T-helper 22 cell (primary cell): ENCODE data around the gene U2AF2.
A peak's percentile ranks its signal among the peaks of the same experiment; 100 is the strongest.

ENCODE experiments used
- DNase-seq: peaks from one replicate; pipeline ENCODE4 v3.0.0-alpha.2; 2020; ENCODE audit warnings: low read depth

U2AF2 gene

GRCh38 chr19:55656988-55657747 lies 2.3 kb downstream of the U2AF2 start:
- DNase-seq: no peak

DNA sequence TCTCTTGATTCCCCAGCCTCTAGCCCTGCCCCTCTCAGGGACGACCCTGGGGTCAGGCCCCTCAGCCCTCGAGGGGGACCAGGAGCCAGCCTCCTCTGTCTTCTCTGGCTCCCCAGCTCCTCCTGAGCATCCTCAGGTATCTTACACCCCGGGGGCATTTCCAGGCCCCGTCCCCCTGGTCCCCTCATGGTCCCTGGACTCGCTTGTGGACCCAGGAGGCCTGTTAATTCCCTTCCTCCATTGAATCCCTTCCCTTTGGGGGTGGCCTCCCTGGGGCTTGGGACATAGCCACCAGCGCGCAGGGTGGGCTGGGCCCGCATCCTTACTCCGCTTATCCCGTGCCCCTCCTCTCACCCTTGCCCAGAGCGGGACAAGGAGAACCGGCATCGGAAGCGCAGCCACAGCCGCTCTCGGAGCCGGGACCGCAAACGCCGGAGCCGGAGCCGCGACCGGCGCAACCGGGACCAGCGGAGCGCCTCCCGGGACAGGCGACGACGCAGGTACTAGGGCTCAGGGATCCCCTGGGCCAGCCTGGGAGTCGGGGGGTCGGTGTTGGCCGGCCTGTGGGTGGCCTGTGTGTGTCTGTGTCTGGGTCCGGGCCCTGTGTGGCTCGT lies 4.1 kb downstream of the U2AF2 start:
- no peak for DNase-seq

GRCh38 chr19:55659822-55660221 lies 5.0 kb downstream of the U2AF2 start:
- no peak for DNase-seq

GRCh38 chr19:55660404-55660803 lies 5.6 kb downstream of the U2AF2 start:
- DNase-seq: no peak

- no peak for DNase-seq
Observed at GRCh38 chr19:55660991-55661390, 6.2 kb downstream of the U2AF2 start.

DNA sequence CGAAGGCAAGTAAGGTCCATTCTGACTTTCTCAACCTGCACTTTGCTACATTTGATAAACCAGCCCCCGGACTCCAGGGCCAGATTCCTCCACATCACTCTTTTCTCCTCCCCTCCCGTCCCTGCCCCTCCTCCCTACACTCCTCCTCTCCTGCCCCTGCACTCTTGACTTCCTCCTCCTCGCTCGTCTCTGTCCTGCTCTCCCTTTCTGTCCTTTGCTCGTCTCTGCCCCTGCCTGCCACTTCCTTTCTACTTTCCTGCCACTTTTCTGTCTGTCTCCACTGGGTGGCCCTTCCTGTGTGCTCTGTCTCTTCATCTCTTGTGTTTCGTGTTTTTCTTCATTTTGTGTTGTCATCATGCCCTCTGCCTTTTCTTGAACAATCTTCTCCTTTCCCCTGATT lies 7.0 kb downstream of the U2AF2 start:
- no peak for DNase-seq

DNA sequence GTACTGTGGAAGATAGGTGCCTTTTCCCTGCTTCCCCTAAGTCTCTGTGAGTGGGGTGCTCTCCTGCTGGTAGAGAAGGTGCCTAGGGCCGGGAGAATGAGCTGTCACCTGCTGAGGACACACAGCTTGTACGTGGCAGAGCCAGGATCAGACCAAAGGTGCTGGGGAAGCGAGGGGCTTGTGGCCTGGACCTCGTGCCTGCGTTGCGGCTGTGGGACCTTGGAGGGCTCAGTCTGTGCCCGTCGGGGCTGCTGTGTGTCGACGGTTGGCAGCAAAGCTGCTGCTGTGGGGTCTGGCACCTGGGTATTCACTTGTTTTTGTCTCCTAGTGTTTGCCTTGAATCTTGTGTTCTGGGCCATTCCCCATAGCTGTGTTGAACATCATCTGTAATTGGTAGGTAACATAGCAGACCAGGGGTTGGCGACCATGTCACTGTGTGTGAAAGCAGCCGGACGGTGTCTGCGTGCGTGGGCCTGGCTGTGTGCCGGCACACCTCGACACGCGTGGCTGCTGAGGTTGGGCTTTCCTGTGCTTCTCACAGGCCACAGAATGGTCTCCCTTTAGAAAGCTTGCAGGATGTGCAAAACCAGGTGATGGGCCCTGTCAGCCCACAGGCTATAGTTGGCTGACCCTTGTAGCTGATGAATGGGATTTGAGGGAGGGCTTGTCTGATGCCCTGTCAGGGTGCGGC lies 9.2 kb downstream of the U2AF2 start:
- DNase-seq: no peak

GRCh38 chr19:55666343-55667005 lies 11.6 kb downstream of the U2AF2 start:
- DNase-seq: no peak

- DNase-seq: no peak
Observed at GRCh38 chr19:55667006-55667381, 12.2 kb downstream of the U2AF2 start.

- DNase-seq: no peak
Observed at GRCh38 chr19:55667511-55667910, 12.7 kb downstream of the U2AF2 start.

DNA sequence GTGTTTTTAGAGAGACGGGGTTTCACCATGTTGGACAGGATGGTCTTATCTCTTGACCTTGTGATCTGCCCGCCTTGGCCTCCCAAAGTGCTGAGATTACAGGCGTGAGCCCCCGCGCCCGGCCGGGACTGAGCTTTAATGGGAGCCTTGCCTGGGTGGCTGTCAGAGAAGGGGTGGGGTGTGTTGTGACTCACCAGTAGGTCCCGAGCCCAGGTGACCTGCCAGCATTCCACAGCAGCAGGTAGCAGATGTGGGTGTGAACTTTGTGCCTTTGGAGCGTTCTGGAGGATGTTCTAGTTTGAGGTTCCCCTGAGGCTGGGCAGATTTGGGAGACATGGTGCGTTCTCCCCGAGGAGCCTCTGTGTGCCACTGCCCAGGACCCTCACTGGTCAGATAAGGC lies 13.1 kb downstream of the U2AF2 start:
- no peak for DNase-seq

- DNase-seq: no peak
Observed at GRCh38 chr19:55668603-55669348, 13.9 kb downstream of the U2AF2 start.

DNA sequence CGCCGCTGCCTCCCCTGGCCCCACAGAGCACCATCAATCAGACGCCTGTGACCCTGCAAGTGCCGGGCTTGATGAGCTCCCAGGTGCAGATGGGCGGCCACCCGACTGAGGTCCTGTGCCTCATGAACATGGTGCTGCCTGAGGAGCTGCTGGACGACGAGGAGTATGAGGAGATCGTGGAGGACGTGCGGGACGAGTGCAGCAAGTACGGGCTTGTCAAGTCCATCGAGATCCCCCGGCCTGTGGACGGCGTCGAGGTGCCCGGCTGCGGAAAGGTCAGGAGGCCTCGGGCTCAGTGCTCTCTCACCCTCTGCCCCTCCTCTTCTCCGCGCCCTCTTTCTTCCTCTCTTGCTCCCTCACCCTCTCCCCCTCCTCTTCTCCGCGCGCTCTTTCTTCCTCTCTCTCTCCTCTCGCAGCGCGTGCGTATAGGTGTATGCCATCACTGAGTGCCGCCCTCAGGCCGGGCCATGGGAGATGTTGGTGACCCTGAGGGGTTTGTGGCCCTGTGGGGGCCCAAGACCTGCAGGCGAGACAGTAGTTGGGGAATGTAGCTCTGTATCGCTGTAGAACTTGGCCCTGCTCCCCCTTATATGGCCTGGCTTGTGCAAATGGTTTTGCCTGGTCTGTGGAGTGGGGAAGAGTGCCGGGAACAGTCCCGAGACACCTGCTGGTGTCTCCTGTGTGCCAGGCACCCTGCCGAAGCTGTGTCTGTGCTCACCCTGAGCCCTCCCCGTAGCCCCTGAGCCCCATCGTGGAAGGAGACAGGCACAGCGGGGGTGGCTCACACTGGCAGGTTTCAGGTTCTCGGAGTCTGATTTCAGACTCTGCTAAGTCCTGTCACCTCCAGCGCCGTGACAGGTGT lies 14.8 kb downstream of the U2AF2 start:
- DNase-seq: no peak

- no peak for DNase-seq
Observed at GRCh38 chr19:55670280-55671053, 15.6 kb downstream of the U2AF2 start.

DNA sequence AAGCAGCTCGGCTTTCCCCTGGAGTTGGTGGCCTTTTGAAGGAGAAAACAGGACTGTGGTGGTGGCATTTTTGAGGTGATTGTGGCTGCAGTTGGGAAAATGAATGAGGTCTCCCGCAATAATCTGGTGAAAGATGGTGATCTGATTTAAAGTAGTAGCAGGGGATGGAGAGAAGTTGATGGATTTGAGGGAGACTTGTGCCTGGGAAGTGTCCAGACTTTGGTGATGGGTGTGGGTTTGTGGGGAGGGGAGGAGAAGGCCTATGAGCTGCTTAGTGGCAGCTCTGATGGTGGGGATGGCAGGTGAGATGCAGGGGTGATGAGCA lies 16.2 kb downstream of the U2AF2 start:
- no peak for DNase-seq

DNA sequence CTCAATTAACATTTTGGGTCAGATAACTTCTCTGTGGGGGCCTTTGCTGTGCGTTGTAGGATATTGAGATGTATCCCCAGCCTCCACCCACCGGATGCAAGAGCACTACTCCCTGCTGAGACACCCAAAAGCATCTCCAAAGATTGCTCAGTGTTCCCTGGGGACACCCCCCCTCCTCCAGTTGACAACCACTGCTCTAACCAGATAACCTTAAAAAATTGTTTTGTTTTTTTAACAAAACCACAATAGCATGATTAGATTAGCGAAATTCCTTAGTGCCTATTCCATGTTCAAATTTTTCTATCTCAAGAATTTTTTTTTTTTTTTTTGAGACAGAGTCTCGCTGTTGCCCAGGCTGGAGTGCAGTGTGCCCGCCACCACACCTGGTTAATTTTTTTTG lies 17.6 kb downstream of the U2AF2 start:
- no peak for DNase-seq

- no peak for DNase-seq
Observed at GRCh38 chr19:55673465-55673864, 18.6 kb downstream of the U2AF2 start.

DNA sequence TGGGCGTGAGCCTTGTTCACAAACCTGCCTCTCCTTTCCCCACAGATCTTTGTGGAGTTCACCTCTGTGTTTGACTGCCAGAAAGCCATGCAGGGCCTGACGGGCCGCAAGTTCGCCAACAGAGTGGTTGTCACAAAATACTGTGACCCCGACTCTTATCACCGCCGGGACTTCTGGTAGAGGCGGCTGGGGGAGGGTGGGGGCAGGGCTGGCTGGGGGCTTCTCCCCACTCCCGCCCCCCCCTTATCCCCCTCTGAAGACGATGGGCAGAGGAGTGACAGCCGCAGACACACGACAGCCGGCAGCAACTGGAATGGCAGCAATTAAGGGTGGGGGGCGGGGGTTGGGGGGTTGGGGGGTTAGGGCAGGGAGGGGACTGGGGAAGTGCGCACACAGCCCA lies 19.1 kb downstream of the U2AF2 start:
- DNase-seq: no peak

GRCh38 chr19:55674459-55674840 lies 19.6 kb downstream of the U2AF2 start:
- no peak for DNase-seq

DNA sequence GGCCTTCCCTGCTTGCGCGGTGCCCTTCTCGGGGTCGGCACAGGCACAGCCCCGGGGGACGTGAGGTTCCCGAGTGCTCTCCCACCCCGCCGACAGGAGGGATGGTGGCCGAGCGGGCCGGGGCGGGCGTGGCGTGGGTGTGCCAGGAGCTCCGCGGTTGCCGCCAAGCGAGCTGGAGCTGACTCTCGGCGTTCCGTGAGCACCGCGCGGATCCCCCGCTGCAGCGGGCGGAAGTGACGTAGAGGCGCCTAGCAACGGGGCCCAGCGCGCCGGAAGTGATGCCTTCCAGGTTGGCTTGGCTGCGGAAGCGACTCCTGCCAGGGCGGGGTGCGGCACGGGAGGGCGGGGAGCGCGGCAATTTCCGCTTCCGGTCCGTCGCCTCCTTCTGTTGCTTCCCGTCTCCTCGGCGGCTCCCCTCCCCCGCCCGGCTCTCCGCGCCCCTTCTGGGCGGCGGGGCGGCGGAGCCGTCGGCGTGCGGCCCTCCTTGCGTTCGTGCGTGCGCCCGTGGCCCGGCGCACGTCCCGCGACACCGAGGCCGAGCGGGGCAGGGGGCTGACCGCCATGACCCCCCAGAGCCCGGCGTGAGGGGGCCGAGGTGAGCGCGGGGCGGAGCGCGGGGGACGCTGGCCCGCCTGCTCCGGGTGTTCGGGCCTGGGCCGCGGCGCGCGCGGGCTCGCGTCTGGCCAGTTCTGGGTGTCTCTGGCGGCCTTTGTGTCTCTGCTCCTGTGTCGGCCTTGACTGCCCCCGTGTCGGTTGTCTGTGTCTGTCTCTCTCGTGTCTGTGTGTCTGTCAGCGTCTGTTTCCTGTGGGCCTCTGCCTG lies 20.2 kb downstream of the U2AF2 start, which contains the start of gene EPN1:
EPN1 (plus strand) TSS at position 386 of the 820 bp plus-strand sequence. CDS start 3,402 bp downstream, outside the sequence.
- DNase-seq: peak; percentile 98
